IPS DF 4.7 (cell line): ENCODE measurements around the gene YKT6.

Source experiments
- DNase-seq: peaks from one replicate; pipeline ENCODE4 v3.0.0-alpha.2; 2013; ENCODE audit warnings: low spot score; ENCODE audit errors: extremely low read depth

Gene YKT6

DNA sequence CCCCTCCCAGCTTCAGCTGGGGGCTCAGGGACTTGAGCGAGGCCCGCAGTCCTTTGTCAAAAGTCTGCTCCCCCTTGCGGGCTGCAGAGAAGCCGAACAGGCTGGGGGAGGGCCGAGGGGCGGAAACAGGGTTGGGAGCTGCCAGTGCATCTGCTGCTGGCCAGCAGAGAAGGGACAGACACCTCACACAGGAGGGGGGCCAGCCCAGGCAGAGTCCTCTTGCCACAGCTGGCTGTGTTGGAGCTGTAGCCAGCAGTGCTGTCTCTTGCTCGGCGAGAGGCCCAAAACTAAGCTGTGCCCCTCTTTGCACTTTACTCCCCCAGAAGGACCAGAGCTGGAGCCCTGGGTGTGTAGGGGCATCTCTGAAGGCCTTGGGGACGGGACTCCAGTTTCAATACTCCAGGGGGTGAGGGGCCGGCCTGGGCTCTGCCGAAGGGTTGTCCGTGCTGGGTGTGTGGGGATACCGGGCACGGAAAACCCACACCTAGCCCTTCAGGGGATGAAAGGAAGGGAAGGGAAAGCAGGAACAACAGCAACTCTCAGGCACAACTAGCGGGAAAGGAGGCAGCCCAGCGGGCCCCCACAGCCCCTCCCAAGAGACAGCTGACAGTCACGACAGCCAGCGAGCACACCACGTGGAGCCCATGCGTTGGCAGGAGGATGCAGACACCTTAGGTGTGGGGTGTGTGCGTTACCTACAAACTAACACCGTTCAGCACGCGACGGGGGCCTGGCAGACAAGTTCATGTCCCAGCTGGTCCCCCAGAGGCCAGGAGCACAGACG, 17.8 kb downstream of the YKT6 start:
- DNase-seq, result no peak

- no peak for DNase-seq
Observed at GRCh38 chr7:44219371-44220045, 18.7 kb downstream of the YKT6 start.

- no peak for DNase-seq
Observed at GRCh38 chr7:44220046-44220357, 19.2 kb downstream of the YKT6 start.

GRCh38 chr7:44220358-44221112, 19.8 kb downstream of the YKT6 start:
- DNase-seq, result no peak

- no peak for DNase-seq
Observed at GRCh38 chr7:44221231-44221791, 20.5 kb downstream of the YKT6 start.

DNA sequence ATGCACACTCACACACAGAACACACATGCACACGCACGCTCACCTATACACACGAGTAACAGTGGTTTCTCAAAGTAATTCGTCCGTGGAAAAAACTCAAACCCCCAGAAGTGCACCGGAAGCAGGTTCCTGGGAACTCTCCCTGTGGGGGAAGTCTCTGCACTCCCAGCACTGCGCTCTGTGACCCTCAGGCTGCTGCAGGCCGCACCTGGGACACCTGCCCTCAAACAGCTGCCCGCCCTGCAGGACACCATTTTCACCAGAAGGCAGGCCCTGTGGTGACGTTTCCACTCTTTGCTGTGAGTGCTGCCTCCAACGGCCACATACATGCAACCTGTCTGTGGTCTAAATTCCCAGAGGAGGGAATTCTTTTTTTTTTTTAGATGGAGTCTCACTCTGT, 21.3 kb downstream of the YKT6 start:
- DNase-seq, result no peak

- DNase-seq, result no peak
Observed at GRCh38 chr7:44222776-44223261, 22.0 kb downstream of the YKT6 start.

- DNase-seq, result no peak
Observed at GRCh38 chr7:44223362-44224079, 22.7 kb downstream of the YKT6 start.

GRCh38 chr7:44224080-44224973, 23.5 kb downstream of the YKT6 start:
- DNase-seq, result no peak

- no peak for DNase-seq
Observed at GRCh38 chr7:44224974-44225565, 24.3 kb downstream of the YKT6 start.

DNA sequence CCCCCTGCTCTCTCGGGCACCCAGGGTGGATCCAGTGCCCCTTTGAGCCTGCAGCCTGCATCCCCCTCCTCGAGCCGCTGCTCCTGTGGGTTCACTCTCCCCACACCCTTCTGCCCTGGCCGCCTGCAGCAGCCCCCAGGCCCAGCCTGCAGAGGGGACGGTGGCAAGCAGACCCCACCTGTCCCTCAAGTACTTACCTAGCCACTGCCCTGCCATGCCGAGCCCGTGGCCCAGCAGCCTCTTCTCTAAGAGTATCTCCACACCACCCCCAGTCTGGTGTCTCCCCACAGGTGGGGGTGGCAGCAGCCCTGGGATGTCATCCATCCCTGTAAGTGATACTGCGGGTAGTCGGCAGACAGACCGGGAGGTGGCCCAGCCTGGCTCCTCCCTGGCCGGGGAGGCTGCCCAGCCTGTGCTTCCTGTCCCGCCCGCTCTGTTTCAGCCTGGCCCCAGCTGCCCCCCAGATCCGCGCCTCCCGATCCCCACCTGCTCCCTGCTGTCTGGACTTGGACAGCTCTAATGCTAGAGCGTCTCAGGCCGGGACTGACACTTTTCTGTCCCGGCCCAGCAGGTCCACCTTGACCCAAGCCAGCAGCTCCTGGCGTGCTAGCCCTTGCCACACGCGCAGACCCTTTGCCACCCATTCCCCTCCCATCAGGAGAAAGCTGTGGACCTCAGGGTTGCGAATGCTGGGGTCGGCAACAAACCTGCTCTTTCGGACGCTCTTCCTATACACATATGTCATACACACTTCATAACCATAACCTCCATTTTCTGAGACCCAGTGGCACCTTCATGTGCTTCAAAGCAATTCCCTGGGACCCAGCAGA, 25.0 kb downstream of the YKT6 start:
- DNase-seq, result no peak

GRCh38 chr7:44226396-44226753, 25.6 kb downstream of the YKT6 start:
- DNase-seq, result no peak

DNA sequence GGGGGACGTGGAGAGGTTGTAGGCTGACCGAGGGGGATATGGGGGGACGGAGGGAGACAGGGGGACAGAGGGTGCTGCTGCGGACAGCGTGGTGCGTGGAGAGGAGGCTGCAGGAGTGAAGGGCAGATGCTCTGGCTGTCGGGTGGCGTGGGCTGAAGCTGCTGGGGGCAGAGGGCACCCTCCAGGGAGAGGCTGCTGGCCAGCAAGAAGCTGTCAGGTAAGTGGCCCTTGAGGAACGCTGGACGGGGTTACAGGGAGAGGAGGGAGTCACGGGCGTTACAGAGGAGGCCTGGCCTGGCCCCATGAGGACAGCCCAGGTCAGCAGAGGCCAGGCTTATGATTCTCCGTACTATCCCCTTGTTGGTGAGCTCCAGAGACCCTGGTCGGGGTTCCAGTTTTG, 27.1 kb downstream of the YKT6 start:
- no peak for DNase-seq

DNA sequence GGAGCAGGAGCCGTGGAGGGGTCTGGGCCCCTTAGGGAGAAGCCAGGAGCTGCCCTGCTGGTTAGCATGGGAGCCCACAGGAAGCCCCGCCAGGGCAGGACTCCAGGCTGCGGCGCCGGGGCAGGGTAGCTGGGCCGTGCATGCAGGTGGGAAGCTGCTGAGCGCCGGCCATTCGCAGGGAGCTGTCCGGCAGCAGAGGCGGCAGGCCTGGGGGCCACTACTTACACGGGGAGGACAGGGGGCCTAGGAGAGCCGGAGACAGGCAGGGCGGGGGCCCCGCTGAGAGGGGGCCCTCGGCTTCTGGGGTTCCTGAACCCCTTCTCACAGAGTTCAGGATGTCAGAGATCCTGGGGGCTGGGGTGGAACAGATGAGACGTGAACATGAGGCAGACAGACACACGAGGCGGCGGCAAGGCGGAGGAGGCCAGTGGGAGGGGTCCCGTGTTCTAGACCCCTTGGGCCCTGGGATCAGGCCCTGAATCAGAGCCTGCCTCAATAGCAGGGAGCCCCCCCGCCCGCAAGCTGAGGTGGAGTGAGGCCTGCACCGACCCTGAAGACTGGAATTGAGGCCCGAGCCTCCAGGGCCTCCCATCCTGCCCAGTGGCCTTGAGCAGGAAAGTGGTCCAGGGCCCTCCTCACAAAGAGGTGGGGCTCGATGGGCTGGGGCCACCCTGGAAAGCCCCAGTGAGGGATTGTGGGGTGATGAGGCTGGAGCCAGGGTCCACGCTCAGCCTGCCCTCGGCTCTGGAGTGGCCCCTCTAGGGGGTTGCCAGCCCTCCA, 28.0 kb downstream of the YKT6 start:
- DNase-seq, result no peak

DNA sequence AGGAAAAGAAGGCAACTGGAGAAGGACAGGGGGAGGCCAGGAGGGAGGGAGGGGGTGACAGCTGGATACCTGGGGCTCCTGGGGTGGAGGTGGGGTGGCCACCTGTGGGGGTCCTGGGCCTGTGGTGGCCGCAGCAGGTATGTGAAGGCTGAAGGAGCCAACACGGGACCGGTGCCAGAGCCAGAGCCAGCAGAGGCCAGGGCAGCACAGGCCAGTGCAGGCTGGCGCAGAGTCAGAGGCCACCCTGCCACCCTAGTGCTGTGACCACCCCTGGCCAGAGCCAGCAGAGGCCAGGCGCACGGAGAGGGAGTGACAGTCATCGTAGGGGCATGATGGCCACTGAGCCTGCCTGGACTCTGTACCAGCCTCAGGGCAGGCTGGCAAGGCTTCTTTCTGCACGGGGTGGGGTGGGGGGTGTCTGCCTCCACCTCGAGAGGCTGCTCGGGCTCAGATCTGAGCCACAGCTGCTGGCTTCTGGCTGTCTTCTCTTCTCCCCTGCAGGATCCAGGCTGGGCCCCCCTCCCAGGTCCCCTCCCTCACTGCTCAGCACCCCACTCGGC, 28.8 kb downstream of the YKT6 start:
- no peak for DNase-seq

GRCh38 chr7:44230286-44230685, 29.5 kb downstream of the YKT6 start:
- DNase-seq, result no peak

- no peak for DNase-seq
Observed at GRCh38 chr7:44231088-44231487, 30.3 kb downstream of the YKT6 start.

DNA sequence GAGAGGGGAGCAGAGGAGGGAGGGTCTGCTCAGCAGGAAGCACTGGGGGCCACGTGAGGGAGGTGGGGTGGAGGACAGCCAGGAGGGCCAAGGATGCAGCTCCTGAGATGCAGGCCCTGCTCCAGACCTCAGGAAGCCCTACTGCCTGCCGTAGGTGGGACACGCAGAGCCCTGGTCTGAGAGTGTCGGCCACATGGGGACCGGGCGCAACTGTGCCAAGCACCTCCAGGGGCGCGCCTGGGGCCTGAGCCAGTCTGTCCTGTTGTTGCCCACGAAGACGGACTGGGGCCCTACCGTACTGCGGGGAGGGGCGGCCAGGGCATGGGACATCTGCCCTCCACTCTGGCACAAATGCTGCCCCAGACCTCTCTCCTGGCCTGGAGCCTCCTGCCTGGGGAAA, 31.6 kb downstream of the YKT6 start:
- no peak for DNase-seq
